Neural cell (in vitro differentiated cells): Measurements from ENCODE around the gene TTPAL. TPM values are rescaled to one million over a fixed set of nuclear protein-coding genes. Genes with fewer than 3 reads are reported as not detected.

Experiments
- H2AFZ ChIP-seq: fragments of 200-600, 300-800 bp; sonication (generic), shearing (Covaris generic); 2 replicates; pipeline ENCODE4 v1.6.0; 2014; ENCODE audit warnings: low read depth, mild to moderate bottlenecking, antibody characterized with exemption, low read length, moderate library complexity
- H3F3A ChIP-seq: fragments of 200-600 bp; shearing (Covaris generic); 2 replicates; pipeline ENCODE4 v1.6.1; 2016; ENCODE audit warnings: mild to moderate bottlenecking, moderate library complexity, mixed read lengths, antibody characterized with exemption, low read length; ENCODE audit not compliant: insufficient read depth, poor library complexity, severe bottlenecking
- H3K27ac ChIP-seq: fragments of 200-600, 300-800 bp; sonication (generic), shearing (Covaris generic); 2 replicates; pipeline ENCODE4 v1.5.1; 2014; ENCODE audit warnings: mild to moderate bottlenecking, low read length, moderate library complexity
- H3K27me3 ChIP-seq: fragments of 300-800, 200-600 bp; sonication (generic), shearing (Covaris generic); 2 replicates; pipeline ENCODE4 v1.6.0; 2014; ENCODE audit warnings: mild to moderate bottlenecking, low read depth, low read length, moderate library complexity; ENCODE audit not compliant: insufficient read depth
- H3K36me3 ChIP-seq: fragments of 300-800, 200-600 bp; sonication (generic), shearing (Covaris generic); 2 replicates; pipeline ENCODE4 v1.5.1; 2014; ENCODE audit warnings: mild to moderate bottlenecking, antibody characterized with exemption, low read length, moderate library complexity; ENCODE audit not compliant: insufficient read depth
- H3K4me2 ChIP-seq: fragments of 300-800, 200-600 bp; sonication (generic), shearing (Covaris generic); 2 replicates; pipeline ENCODE4 v1.6.0; 2014; ENCODE audit warnings: mild to moderate bottlenecking, low read length
- H3K4me3 ChIP-seq: fragments of 300-800, 200-600 bp; sonication (generic), shearing (Covaris generic); 2 replicates; pipeline ENCODE4 v1.5.1; 2014; ENCODE audit warnings: mild to moderate bottlenecking, low read length, moderate library complexity
- H3K79me2 ChIP-seq: fragments of 200-600 bp; shearing (Covaris generic); replicated peaks from 2 replicates; pipeline ENCODE4 v1.6.0; 2014; ENCODE audit warnings: mild to moderate bottlenecking, low read length, moderate library complexity; ENCODE audit not compliant: insufficient read depth
- H3K9ac ChIP-seq: fragments of 300-800, 200-600 bp; sonication (generic), shearing (Covaris generic); 2 replicates; pipeline ENCODE4 v1.6.1; 2016; ENCODE audit warnings: mild to moderate bottlenecking, low read length, mixed read lengths
- H3K9me2 ChIP-seq: fragments of 200-600 bp; shearing (Covaris generic); 2 replicates; pipeline ENCODE4 v1.6.1; 2016; ENCODE audit warnings: mild to moderate bottlenecking, low read length, mixed read lengths; ENCODE audit not compliant: insufficient read depth
- H3K9me3 ChIP-seq: fragments of 200-600, 300-800 bp; sonication (generic), shearing (Covaris generic); 2 replicates; pipeline ENCODE4 v1.6.1; 2016; ENCODE audit warnings: mild to moderate bottlenecking, mixed run types, low read length, moderate library complexity, mixed read lengths
- H4K20me1 ChIP-seq: fragments of 200-600 bp; shearing (Covaris generic); 2 replicates; pipeline ENCODE4 v1.6.1; 2016; ENCODE audit warnings: mild to moderate bottlenecking, mixed run types; ENCODE audit not compliant: insufficient read depth
- CTCF ChIP-seq: fragments of 450-650 bp; IDR thresholded peaks from 2 replicates; pipeline ENCODE4 v1.5.1; 2014; ENCODE audit warnings: antibody characterized with exemption, mild to moderate bottlenecking, moderate library complexity; ENCODE audit not compliant: poor library complexity, severe bottlenecking
- EP300 ChIP-seq: fragments of 450-650 bp; conservative IDR thresholded peaks from 2 replicates; pipeline ENCODE4 v1.6.1; 2014; ENCODE audit warnings: antibody characterized with exemption, mild to moderate bottlenecking, moderate library complexity; ENCODE audit not compliant: poor library complexity, severe bottlenecking
- EZH2 ChIP-seq: fragments of 200-600, 300-800 bp; shearing (Covaris generic), sonication (generic); IDR thresholded peaks from 2 replicates; pipeline ENCODE4 v1.6.1; 2014; ENCODE audit warnings: antibody characterized with exemption, low read length, borderline replicate concordance, mild to moderate bottlenecking; ENCODE audit not compliant: insufficient read depth, poor library complexity, severe bottlenecking
- MXI1 ChIP-seq: fragments of 450-650 bp; conservative IDR thresholded peaks from 2 replicates; pipeline ENCODE4 v1.6.1; 2014; ENCODE audit warnings: antibody characterized with exemption, mild to moderate bottlenecking; ENCODE audit not compliant: poor library complexity, severe bottlenecking
- POLR2AphosphoS5 ChIP-seq: IDR thresholded peaks from 2 replicates; pipeline ENCODE4 v1.6.1; 2012
- RAD21 ChIP-seq: fragments of 450-650 bp; conservative IDR thresholded peaks from 2 replicates; pipeline ENCODE4 v1.6.1; 2014; ENCODE audit warnings: antibody characterized with exemption, mild to moderate bottlenecking, moderate library complexity
- REST ChIP-seq: IDR thresholded peaks from 2 replicates; pipeline ENCODE4 v1.6.1; 2012; ENCODE audit warnings: borderline replicate concordance
- SMC3 ChIP-seq: fragments of 450-650 bp; conservative IDR thresholded peaks from 2 replicates; pipeline ENCODE4 v1.6.1; 2014; ENCODE audit warnings: antibody characterized with exemption, mild to moderate bottlenecking, moderate library complexity; ENCODE audit not compliant: poor library complexity
- TAF1 ChIP-seq: IDR thresholded peaks from 2 replicates; pipeline ENCODE4 v1.6.1; 2012; ENCODE audit warnings: low read depth
- polyA plus RNA-seq: library from polyadenylated mRNA; depleted of rRNA; stranded (reverse); fragments of >200 nt; gene quantifications from 2 replicates; pipeline ENCODE4 v1.2.3, GENCODE V29; 2014

TTPAL gene
- polyA plus RNA-seq, 1 donor from 2014 or later = 11.2 TPM

- Histone ChIP-seq H2AFZ (no peak overlapping the region), H3K27ac (no peak overlapping the region), H3K27me3 (no peaks in the 10 kb centered on the region), H3K9me3 (no peaks in the 10 kb centered on the region), H3K36me3 (no peaks in the 10 kb centered on the region), H3K4me3 (no peak overlapping the region), H3K4me2 (no peak overlapping the region), H4K20me1 (no peaks in the 10 kb centered on the region), H3K9me2 (no peaks in the 10 kb centered on the region), H3K79me2 (no peaks in the 10 kb centered on the region), H3K9ac (no peak overlapping the region), H3F3A (no peaks in the 10 kb centered on the region)
- TF ChIP-seq REST (no peak), EP300 (no peak), POLR2AphosphoS5 (no peak), SMC3 (no peak), TAF1 (no peak), MXI1 (no peak), RAD21 (no peak), EZH2 (no peak), CTCF (no peak)
Observed at GRCh38 chr20:44431118-44431501, 44.6 kb upstream of the TTPAL start.

GRCh38 chr20:44431502-44432234 is 44.0 kb upstream of the TTPAL start:
- no peaks in the 10 kb centered on the region for H3K79me2 ChIP-seq
- H3K27ac ChIP-seq = no peak overlapping the region
- H3K9me3 ChIP-seq = no peaks in the 10 kb centered on the region
- H2AFZ ChIP-seq = no peak overlapping the region
- no peak for TF ChIP-seq CTCF
- no peak for TF ChIP-seq REST
- TF ChIP-seq TAF1 = no peak
- no peak for TF ChIP-seq EZH2
- no peak for TF ChIP-seq MXI1
- no peak for TF ChIP-seq POLR2AphosphoS5
- no peak for TF ChIP-seq RAD21
- TF ChIP-seq EP300 = no peak
- no peak for TF ChIP-seq SMC3
- H3K36me3 ChIP-seq = no peaks in the 10 kb centered on the region
- H3F3A ChIP-seq = no peaks in the 10 kb centered on the region
- no peak overlapping the region for H3K4me2 ChIP-seq
- H4K20me1 ChIP-seq = no peaks in the 10 kb centered on the region
- H3K9ac ChIP-seq = no peak overlapping the region
- H3K4me3 ChIP-seq = no peak overlapping the region
- no peaks in the 10 kb centered on the region for H3K9me2 ChIP-seq
- no peaks in the 10 kb centered on the region for H3K27me3 ChIP-seq
